Fibroblast of lung (primary cell): ENCODE results near the gene GALNT1. TPM values are rescaled to one million over a fixed set of nuclear protein-coding genes. Genes with fewer than 3 reads are reported as not detected.
A peak's percentile ranks its signal among the peaks of the same experiment; 100 is the strongest.

ENCODE experiments used
- DNase-seq, 2 donors: peaks; one replicate each; pipeline versions ENCODE4 v3.0.0 to v3.0.0-alpha.2; 2010; ENCODE audit warnings: low read depth in 2 of 2
- H2AFZ ChIP-seq: 2 replicates; pipeline ENCODE4 v1.5.1; 2012; ENCODE audit warnings: low read length, control low read depth, inconsistent platforms
- H3K27ac ChIP-seq: 2 replicates; pipeline ENCODE4 v1.5.1; 2011; ENCODE audit warnings: low read length, control low read depth; ENCODE audit not compliant: insufficient read depth
- H3K27me3 ChIP-seq: 2 replicates; pipeline ENCODE4 v1.5.1; 2011; ENCODE audit warnings: mild to moderate bottlenecking, low read length; ENCODE audit not compliant: control insufficient read depth, insufficient read depth
- H3K36me3 ChIP-seq: 2 replicates; pipeline ENCODE4 v1.5.1; 2011; ENCODE audit warnings: low read length; ENCODE audit not compliant: control insufficient read depth, insufficient read depth
- H3K4me1 ChIP-seq: 2 replicates; pipeline ENCODE4 v1.5.1; 2011; ENCODE audit warnings: low read length; ENCODE audit not compliant: control insufficient read depth, insufficient read depth; ENCODE audit errors: extremely low read depth
- H3K4me2 ChIP-seq: 2 replicates; pipeline ENCODE4 v1.5.1; 2011; ENCODE audit warnings: low read length, control low read depth; ENCODE audit not compliant: insufficient read depth; ENCODE audit errors: extremely low read depth
- H3K4me3 ChIP-seq, 4 experiments: fragments of 200-600 bp in 1 of 4; sonication (generic) in 1 of 4; replicated peaks in 1 of 4; 2 replicates each; pipeline ENCODE4 v1.5.1; 2011 to 2016; ENCODE audit warnings: low read length in 4 of 4, low read depth in 3 of 4, mild to moderate bottlenecking in 3 of 4, control low read depth in 2 of 4, inconsistent platforms in 1 of 4, mixed read lengths in 1 of 4; ENCODE audit not compliant: insufficient read depth in 1 of 4; ENCODE audit errors: control extremely low read depth in 1 of 4
- H3K79me2 ChIP-seq: 2 replicates; pipeline ENCODE4 v1.5.1; 2012; ENCODE audit warnings: mild to moderate bottlenecking, low read length, inconsistent platforms; ENCODE audit not compliant: control insufficient read depth, insufficient read depth
- H3K9ac ChIP-seq: 2 replicates; pipeline ENCODE4 v1.5.1; 2011; ENCODE audit warnings: mild to moderate bottlenecking, low read length, control low read depth; ENCODE audit not compliant: insufficient read depth
- H3K9me3 ChIP-seq: 2 replicates; pipeline ENCODE4 v1.5.1; 2012; ENCODE audit warnings: low read depth, low read length; ENCODE audit not compliant: control insufficient read depth, insufficient read depth
- H4K20me1 ChIP-seq: 2 replicates; pipeline ENCODE4 v1.5.1; 2011; ENCODE audit warnings: low read length; ENCODE audit not compliant: control insufficient read depth, insufficient read depth; ENCODE audit errors: extremely low read depth
- CTCF ChIP-seq, 2 donors: IDR thresholded peaks in 1 of 2; conservative IDR thresholded peaks in 1 of 2; 1 replicate in 1 of 2; 2 replicates in 1 of 2; pipeline ENCODE4 v1.5.1; 2011 to 2012; ENCODE audit warnings: low read length in 2 of 2, control low read depth in 1 of 2, inconsistent platforms in 1 of 2, low read depth in 1 of 2, mild to moderate bottlenecking in 1 of 2
- EZH2 ChIP-seq: IDR thresholded peaks from 2 replicates; pipeline ENCODE4 v1.5.1; 2012; ENCODE audit warnings: low read length, control low read depth, mild to moderate bottlenecking; ENCODE audit errors: missing control alignments
- polyA plus RNA-seq, 2 donors: library from polyadenylated mRNA; depleted of rRNA in 1 of 2; stranded (reverse) in 1 of 2; unstranded in 1 of 2; fragments of >200 nt; gene quantifications; 2 replicates each; pipeline ENCODE4 v1.2.1, GENCODE V29; 2011 to 2012; ENCODE audit warnings: missing spikeins in 1 of 2
- total RNA-seq: library from RNA; depleted of rRNA; stranded (reverse); fragments of >200 nt; gene quantifications from 2 replicates; pipeline ENCODE4 v1.2.1, GENCODE V29; 2014

Gene GALNT1
- total and polyA plus RNA-seq, 2 donors (not counting 1 experiment from before 2014, with no cell fraction given), result 31.7 to 53.3 TPM

- Histone ChIP-seq H3K4me1 (peaks cover 5% of the 10 kb centered on the region), H3K4me2 (no peak overlapping the region)
Observed at GRCh38 chr18:35639296-35639695, 57.8 kb downstream of the GALNT1 start.

GRCh38 chr18:35641467-35641866 lies 59.9 kb downstream of the GALNT1 start:
- Histone ChIP-seq H3K4me2 (no peak overlapping the region), H3K9ac (no peak overlapping the region), H3K27me3 (no peaks in the 10 kb centered on the region), H3K36me3 (no peaks in the 10 kb centered on the region), H3K4me1 (no peaks in the 10 kb centered on the region), H3K27ac (no peak overlapping the region), H3K9me3 (no peaks in the 10 kb centered on the region), H4K20me1 (no peaks in the 10 kb centered on the region), H3K79me2 (no peaks in the 10 kb centered on the region), H2AFZ (no peak overlapping the region), H3K4me3 (no peak overlapping the region)
- no peak for DNase-seq
- TF ChIP-seq EZH2, result no peak
- TF ChIP-seq CTCF (conservative IDR thresholded peaks at IDR 0.05 in 1 of 2, IDR thresholded peaks at IDR 0.05 in 1 of 2; ENCODE audit: low read depth in 1 of 2, low read length in 2 of 2), result no peak

More at GRCh38 chr18:35639296-35639695, 57.8 kb downstream of the GALNT1 start:
- no peaks in the 10 kb centered on the region for H3K9me3 ChIP-seq
- no peaks in the 10 kb centered on the region for H3K79me2 ChIP-seq
- H2AFZ ChIP-seq, result no peak overlapping the region
- no peak for DNase-seq
- TF ChIP-seq CTCF (conservative IDR thresholded peaks at IDR 0.05 in 1 of 2, IDR thresholded peaks at IDR 0.05 in 1 of 2; ENCODE audit: low read depth in 1 of 2, low read length in 2 of 2) (no peak), EZH2 (no peak)
- no peak overlapping the region for H3K27ac ChIP-seq
- no peaks in the 10 kb centered on the region for H3K36me3 ChIP-seq
- no peaks in the 10 kb centered on the region for H3K27me3 ChIP-seq
- no peak overlapping the region for H3K4me3 ChIP-seq
- peaks cover 3% of the 10 kb centered on the region for H4K20me1 ChIP-seq
- H3K9ac ChIP-seq, result no peak overlapping the region

GRCh38 chr18:35641916-35642315 lies 60.4 kb downstream of the GALNT1 start:
- Histone ChIP-seq H3K27ac (no peak overlapping the region), H3K4me2 (no peak overlapping the region), H3K4me1 (no peaks in the 10 kb centered on the region), H3K9ac (no peak overlapping the region), H3K36me3 (no peaks in the 10 kb centered on the region), H3K4me3 (no peak overlapping the region), H4K20me1 (no peaks in the 10 kb centered on the region), H3K79me2 (no peaks in the 10 kb centered on the region), H3K9me3 (no peaks in the 10 kb centered on the region), H2AFZ (no peak overlapping the region), H3K27me3 (no peaks in the 10 kb centered on the region)
- peak; percentile 10 to 65 for DNase-seq
- TF ChIP-seq EZH2 (no peak), CTCF (conservative IDR thresholded peaks at IDR 0.05 in 1 of 2, IDR thresholded peaks at IDR 0.05 in 1 of 2; ENCODE audit: low read depth in 1 of 2, low read length in 2 of 2) (no peak)
